Astrocyte (in vitro differentiated cells and primary cell): ENCODE measurements around the gene BCAR1. TPM values are rescaled to one million over a fixed set of nuclear protein-coding genes. Genes with fewer than 3 reads are reported as not detected.

Source experiments
- DNase-seq: peaks from one replicate; pipeline ENCODE4 v3.0.0-alpha.2; 2010; ENCODE audit warnings: low read depth
- FAIRE-seq: peaks from 2 replicates; lab custom pipeline; 2011; peaks lifted over from hg19 to GRCh38; lab: Jason Lieb, UNC
- H2AFZ ChIP-seq: 2 replicates; pipeline ENCODE4 v1.6.0; 2012; ENCODE audit warnings: low read depth, low read length, inconsistent platforms
- H3K27ac ChIP-seq: 2 replicates; pipeline ENCODE4 v1.5.1; 2011; ENCODE audit warnings: low read depth, low read length, inconsistent platforms
- H3K27me3 ChIP-seq: 2 replicates; pipeline ENCODE4 v1.6.0; 2011; ENCODE audit warnings: low read length, inconsistent platforms; ENCODE audit not compliant: insufficient read depth
- H3K36me3 ChIP-seq: 2 replicates; pipeline ENCODE4 v1.5.1; 2011; ENCODE audit warnings: low read length, inconsistent platforms; ENCODE audit not compliant: insufficient read depth
- H3K4me1 ChIP-seq: 2 replicates; pipeline ENCODE4 v1.5.1; 2011; ENCODE audit warnings: low read length, inconsistent platforms; ENCODE audit not compliant: insufficient read depth
- H3K4me2 ChIP-seq: 2 replicates; pipeline ENCODE4 v1.6.0; 2012; ENCODE audit warnings: low read length, inconsistent platforms
- H3K4me3 ChIP-seq: 2 replicates; pipeline ENCODE4 v1.5.1; 2011; ENCODE audit warnings: low read depth, mild to moderate bottlenecking, low read length, inconsistent platforms; ENCODE audit not compliant: insufficient read depth
- H3K79me2 ChIP-seq: 2 replicates; pipeline ENCODE4 v1.6.0; 2012; ENCODE audit warnings: mild to moderate bottlenecking, low read length, inconsistent platforms; ENCODE audit not compliant: insufficient read depth
- H3K9ac ChIP-seq: 2 replicates; pipeline ENCODE4 v1.6.0; 2012; ENCODE audit warnings: mild to moderate bottlenecking, low read length, inconsistent platforms
- H3K9me3 ChIP-seq: 2 replicates; pipeline ENCODE4 v1.5.1; 2012; ENCODE audit warnings: low read depth, mild to moderate bottlenecking, low read length, inconsistent platforms; ENCODE audit not compliant: insufficient read depth
- H4K20me1 ChIP-seq: 2 replicates; pipeline ENCODE4 v1.6.0; 2012; ENCODE audit warnings: low read length, inconsistent platforms; ENCODE audit not compliant: insufficient read depth
- H3K27ac Mint-ChIP-seq: one replicate; pipeline ENCODE4 v1.8.0; 2021; ENCODE audit warnings: mild to moderate bottlenecking, mixed read lengths; ENCODE audit not compliant: unreplicated experiment
- H3K27me3 Mint-ChIP-seq: one replicate; pipeline ENCODE4 v1.8.0; 2021; ENCODE audit warnings: low read depth, mixed read lengths; ENCODE audit not compliant: unreplicated experiment
- H3K36me3 Mint-ChIP-seq: one replicate; pipeline ENCODE4 v1.8.0; 2021; ENCODE audit warnings: low read depth, mixed read lengths; ENCODE audit not compliant: unreplicated experiment
- H3K4me1 Mint-ChIP-seq: one replicate; pipeline ENCODE4 v1.8.0; 2021; ENCODE audit warnings: low read depth, mixed read lengths; ENCODE audit not compliant: unreplicated experiment
- H3K4me3 Mint-ChIP-seq: one replicate; pipeline ENCODE4 v1.8.0; 2021; ENCODE audit warnings: mild to moderate bottlenecking, moderate library complexity, mixed read lengths; ENCODE audit not compliant: unreplicated experiment
- H3K9me3 Mint-ChIP-seq: one replicate; pipeline ENCODE4 v1.8.0; 2021; ENCODE audit warnings: mild to moderate bottlenecking, mixed read lengths; ENCODE audit not compliant: unreplicated experiment
- CTCF ChIP-seq: IDR thresholded peaks from 2 replicates; pipeline ENCODE4 v1.5.1; 2011; ENCODE audit warnings: low read depth, mild to moderate bottlenecking, inconsistent platforms, low read length, moderate library complexity; ENCODE audit not compliant: insufficient read depth
- EZH2 ChIP-seq: IDR thresholded peaks from 2 replicates; pipeline ENCODE4 v1.6.1; 2012; ENCODE audit warnings: mild to moderate bottlenecking, low read length, inconsistent platforms; ENCODE audit not compliant: insufficient read depth
- total RNA-seq: library from RNA; stranded (reverse); gene quantifications from 2 replicates; pipeline ENCODE4 v1.2.1, GENCODE V29; 2021

The BCAR1 gene
- total RNA-seq, 1 donor from 2014 or later: 296 TPM

- no peak overlapping the region for H3K9ac ChIP-seq
- H3K36me3 Mint-ChIP-seq: peaks cover 19% of the 10 kb centered on the region
- H3K9me3 ChIP-seq: no peaks in the 10 kb centered on the region
- H3K27ac Mint-ChIP-seq: no peak overlapping the region
- FAIRE-seq: no peak
- no peak overlapping the region for H3K4me3 Mint-ChIP-seq
- H3K4me3 ChIP-seq: no peak overlapping the region
- no peak overlapping the region for H3K4me2 ChIP-seq
- H3K27me3 ChIP-seq: no peaks in the 10 kb centered on the region
- peaks cover 5% of the 10 kb centered on the region for H3K4me1 ChIP-seq
- TF ChIP-seq CTCF (no peak), EZH2 (no peak)
- no peaks in the 10 kb centered on the region for H3K79me2 ChIP-seq
- peaks cover 5% of the 10 kb centered on the region for H3K36me3 ChIP-seq
- no peak overlapping the region for H3K27ac ChIP-seq
- no peaks in the 10 kb centered on the region for H3K9me3 Mint-ChIP-seq
- DNase-seq: no peak
- peaks cover 11% of the 10 kb centered on the region for H3K4me1 Mint-ChIP-seq
- H4K20me1 ChIP-seq: no peaks in the 10 kb centered on the region
- H2AFZ ChIP-seq: no peak overlapping the region
- H3K27me3 Mint-ChIP-seq: no peaks in the 10 kb centered on the region
These were observed 42.3 kb upstream of the BCAR1 start for GRCh38 chr16:75293772-75294171.

DNA sequence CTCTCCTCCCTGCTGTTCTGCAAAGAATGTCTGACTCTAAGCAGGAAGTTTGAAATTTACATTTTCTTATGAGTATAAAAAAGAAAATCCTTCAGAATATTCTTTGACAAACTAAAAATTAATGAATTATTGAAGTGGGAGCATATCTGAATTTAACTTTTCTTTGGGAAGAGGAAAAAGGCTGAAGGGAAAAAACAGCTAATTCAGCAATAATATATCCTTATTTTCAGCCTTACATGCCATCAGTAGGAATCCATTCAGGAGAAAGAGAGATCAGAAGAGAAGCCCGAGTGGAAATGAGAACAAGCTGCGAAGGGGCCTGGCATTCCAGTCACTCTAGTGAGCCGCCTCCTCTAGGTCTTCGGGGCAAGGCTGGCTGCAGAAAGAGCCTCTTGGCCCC lies 41.7 kb upstream of the BCAR1 start:
- H3K4me1 Mint-ChIP-seq: peaks cover 12% of the 10 kb centered on the region
- H3K36me3 Mint-ChIP-seq: peaks cover 20% of the 10 kb centered on the region
- H3K4me3 Mint-ChIP-seq: no peak overlapping the region

More for the DNA sequence above, 41.7 kb upstream of the BCAR1 start:
- no peaks in the 10 kb centered on the region for H3K9me3 ChIP-seq
- no peak overlapping the region for H3K9ac ChIP-seq
- TF ChIP-seq EZH2 (no peak), CTCF (no peak)
- H3K79me2 ChIP-seq: no peaks in the 10 kb centered on the region
- no peaks in the 10 kb centered on the region for H3K9me3 Mint-ChIP-seq
- DNase-seq (no peak), FAIRE-seq (no peak)
- no peak overlapping the region for H2AFZ ChIP-seq
- H3K27me3 ChIP-seq: no peaks in the 10 kb centered on the region
- H3K4me1 ChIP-seq: peaks cover 6% of the 10 kb centered on the region
- H3K27ac ChIP-seq: no peak overlapping the region
- H4K20me1 ChIP-seq: no peaks in the 10 kb centered on the region
- no peak overlapping the region for H3K4me2 ChIP-seq
- peaks cover 5% of the 10 kb centered on the region for H3K36me3 ChIP-seq
- no peak overlapping the region for H3K27ac Mint-ChIP-seq
- H3K27me3 Mint-ChIP-seq: no peaks in the 10 kb centered on the region
- H3K4me3 ChIP-seq: no peak overlapping the region
